Natural killer cell (primary cell): ENCODE measurements around the gene C3. TPM values are rescaled to one million over a fixed set of nuclear protein-coding genes. Genes with fewer than 3 reads are reported as not detected.
"Not testable (repeated sequence)": the region's sequence is repeated elsewhere in the genome, so short reads cannot be mapped to it uniquely, and the experiment has no call there.

Source experiments
- ATAC-seq, 3 donors: fragments of 150-1000 bp in 2 of 3; fragments of 200-7000 bp in 1 of 3; cut with Tn5 transposase; 1 replicate in 1 of 3; 2 replicates in 2 of 3; pipeline ENCODE4 v1.10.0; 2021; ENCODE audit warnings: mild to moderate bottlenecking in 2 of 3, moderate library complexity in 2 of 3
- DNase-seq, 2 donors: peaks; one replicate each; pipeline versions ENCODE4 v3.0.0 to v3.0.0-alpha.2; 2013 to 2021; ENCODE audit warnings: mixed read lengths in 1 of 2
- H3K27ac ChIP-seq: one replicate; pipeline ENCODE4 v1.5.1; 2013; ENCODE audit warnings: mild to moderate bottlenecking, low read length
- H3K27me3 ChIP-seq: one replicate; pipeline ENCODE4 v1.6.1; 2013; ENCODE audit warnings: low read length; ENCODE audit not compliant: control insufficient read depth, insufficient read depth
- H3K36me3 ChIP-seq: one replicate; pipeline ENCODE4 v1.6.1; 2013; ENCODE audit warnings: low read length; ENCODE audit not compliant: control insufficient read depth, insufficient read depth
- H3K4me1 ChIP-seq: one replicate; pipeline ENCODE4 v1.6.1; 2013; ENCODE audit warnings: low read length; ENCODE audit not compliant: control insufficient read depth, insufficient read depth
- H3K4me3 ChIP-seq: one replicate; pipeline ENCODE4 v1.5.1; 2013; ENCODE audit warnings: low read length
- H3K9me3 ChIP-seq: one replicate; pipeline ENCODE4 v1.6.1; 2013; ENCODE audit warnings: low read length; ENCODE audit not compliant: control insufficient read depth, insufficient read depth
- H3K27ac Mint-ChIP-seq, 2 donors: one replicate each; pipeline ENCODE4 v1.8.0; 2022; ENCODE audit warnings: mild to moderate bottlenecking in 2 of 2, mixed read lengths in 2 of 2, moderate library complexity in 1 of 2
- H3K27me3 Mint-ChIP-seq, 2 donors: one replicate each; pipeline ENCODE4 v1.8.0; 2022; ENCODE audit warnings: low read depth in 2 of 2, mixed read lengths in 2 of 2
- H3K36me3 Mint-ChIP-seq: one replicate; pipeline ENCODE4 v1.8.0; 2022; ENCODE audit warnings: mixed read lengths
- H3K4me1 Mint-ChIP-seq, 2 donors: one replicate each; pipeline ENCODE4 v1.8.0; 2022; ENCODE audit warnings: mixed read lengths in 2 of 2
- H3K4me3 Mint-ChIP-seq: one replicate; pipeline ENCODE4 v1.8.0; 2022; ENCODE audit warnings: mild to moderate bottlenecking, moderate library complexity, mixed read lengths
- H3K9me3 Mint-ChIP-seq, 2 donors: one replicate each; pipeline ENCODE4 v1.8.0; 2022; ENCODE audit warnings: mixed read lengths in 2 of 2
- WGBS: methylation state at CpG from one replicate; pipeline ENCODE4 v1.1.7; 2013; ENCODE audit warnings: missing lambda C conversion rate; ENCODE audit not compliant: insufficient coverage; 5-methylcytosine and 5-hydroxymethylcytosine counted together
- intact Hi-C: fragments of 100-400 bp; cut with micrococcal nuclease; formaldehyde crosslinking; loops from one replicate; pipeline ENCODE4 v1.14.2; 2022
- total RNA-seq, 4 donors: library from RNA; stranded (reverse); fragments of 120-200 nt in 1 of 4; gene quantifications; one replicate each; pipeline versions ENCODE4 v1.2.3 to v1.2.4, GENCODE V29; 2013 to 2022
- TF ChIP-seq, protein P1 (sequence below): fragments of 200-600 bp; IDR thresholded peaks from one replicate; pipeline ENCODE4 v1.8.0; 2022; ENCODE audit warnings: antibody characterized with exemption

The C3 gene
- total RNA-seq, 3 donors from 2014 or later (not counting 1 experiment from before 2014, with no cell fraction given) = 0.38 to 5.5 TPM; not detected in 1

DNA sequence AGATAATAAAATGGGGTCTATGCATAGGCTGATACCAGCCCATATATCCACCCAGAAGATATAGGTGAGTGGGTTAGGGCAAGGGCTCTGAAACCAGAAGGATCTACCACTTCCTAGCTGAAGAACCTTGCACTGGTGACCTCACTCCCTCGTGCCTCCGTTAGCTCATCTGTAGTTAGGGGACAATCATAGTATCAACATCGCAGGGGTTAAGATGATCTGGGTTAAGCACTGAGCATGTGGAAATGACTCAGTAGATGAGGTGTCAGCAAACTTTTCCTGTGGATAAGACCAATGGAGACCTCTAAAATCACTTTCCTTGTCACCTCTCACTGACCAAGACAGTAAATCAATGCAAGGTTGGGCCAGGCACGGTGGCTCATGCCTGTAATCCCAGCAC lies 81.0 kb downstream of the C3 start:
- intact Hi-C loops = loop anchor here (1.0 kb wide), 1 partner anchor 15 kb away; no protein-coding TSS in a partner anchor
- no peak for DNase-seq
- Histone ChIP-seq H3K9me3 (no peaks in the 10 kb centered on the region), H3K27ac (no peak overlapping the region), H3K27me3 (no peaks in the 10 kb centered on the region), H3K36me3 (no peaks in the 10 kb centered on the region), H3K4me1 (peaks cover 42% of the 10 kb centered on the region), H3K4me3 (no peak overlapping the region)
- H3K27me3 Mint-ChIP-seq = no peaks in the 10 kb centered on the region
- 28% methylated on average over 4 of the region's 4 CpGs for WGBS
- peak; percentile 42 to 81 (median 57) for ATAC-seq
- peak overlapping the region; percentile 83 to 89 for H3K27ac Mint-ChIP-seq
- TF ChIP-seq, protein P1, sequence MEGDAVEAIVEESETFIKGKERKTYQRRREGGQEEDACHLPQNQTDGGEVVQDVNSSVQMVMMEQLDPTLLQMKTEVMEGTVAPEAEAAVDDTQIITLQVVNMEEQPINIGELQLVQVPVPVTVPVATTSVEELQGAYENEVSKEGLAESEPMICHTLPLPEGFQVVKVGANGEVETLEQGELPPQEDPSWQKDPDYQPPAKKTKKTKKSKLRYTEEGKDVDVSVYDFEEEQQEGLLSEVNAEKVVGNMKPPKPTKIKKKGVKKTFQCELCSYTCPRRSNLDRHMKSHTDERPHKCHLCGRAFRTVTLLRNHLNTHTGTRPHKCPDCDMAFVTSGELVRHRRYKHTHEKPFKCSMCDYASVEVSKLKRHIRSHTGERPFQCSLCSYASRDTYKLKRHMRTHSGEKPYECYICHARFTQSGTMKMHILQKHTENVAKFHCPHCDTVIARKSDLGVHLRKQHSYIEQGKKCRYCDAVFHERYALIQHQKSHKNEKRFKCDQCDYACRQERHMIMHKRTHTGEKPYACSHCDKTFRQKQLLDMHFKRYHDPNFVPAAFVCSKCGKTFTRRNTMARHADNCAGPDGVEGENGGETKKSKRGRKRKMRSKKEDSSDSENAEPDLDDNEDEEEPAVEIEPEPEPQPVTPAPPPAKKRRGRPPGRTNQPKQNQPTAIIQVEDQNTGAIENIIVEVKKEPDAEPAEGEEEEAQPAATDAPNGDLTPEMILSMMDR = no peak
- H3K9me3 Mint-ChIP-seq = no peaks in the 10 kb centered on the region
- H3K4me3 Mint-ChIP-seq = peak overlapping the region; percentile 13
- H3K4me1 Mint-ChIP-seq = peaks cover 19 to 38% of the 10 kb centered on the region in 2 donors
- no peaks in the 10 kb centered on the region for H3K36me3 Mint-ChIP-seq

GRCh38 chr19:6633456-6633813 lies 87.0 kb downstream of the C3 start:
- not testable (repeated sequence) for H3K9me3 Mint-ChIP-seq, H3K9me3 ChIP-seq, H3K36me3 ChIP-seq, H3K27me3 ChIP-seq, ATAC-seq, H3K36me3 Mint-ChIP-seq, H3K4me3 Mint-ChIP-seq, H3K27ac ChIP-seq, DNase-seq, H3K27me3 Mint-ChIP-seq, H3K4me3 ChIP-seq
- peaks cover 16% of the 10 kb centered on the region for H3K4me1 ChIP-seq
- H3K4me1 Mint-ChIP-seq = peaks cover 16 to 20% of the 10 kb centered on the region in 2 donors
- 70% methylated on average over 4 of the region's 4 CpGs for WGBS
- TF ChIP-seq, protein P1 = peak; percentile 20
- intact Hi-C loops = loop anchor here (2.0 kb wide), 1 partner anchor 37 kb away; the partner anchor contains the start of gene TNFSF14
- peak overlapping the region; percentile 8 to 66 for H3K27ac Mint-ChIP-seq

- not testable (repeated sequence) for ATAC-seq, H3K4me3 Mint-ChIP-seq, H3K36me3 Mint-ChIP-seq, H3K36me3 ChIP-seq, H3K9me3 ChIP-seq, H3K27me3 ChIP-seq, H3K27me3 Mint-ChIP-seq, H3K27ac ChIP-seq, H3K9me3 Mint-ChIP-seq, H3K4me3 ChIP-seq
- 53% methylated on average over 25 of the region's 26 CpGs for WGBS
- intact Hi-C loops = loop anchor here (1.0 to 2.0 kb wide), 4 partner anchors 38 to 230 kb away; partner anchors contain the start of gene TNFSF14
- peaks cover 16% of the 10 kb centered on the region for H3K4me1 ChIP-seq
- Mint-ChIP-seq H3K4me1 (peaks cover 11 to 20% of the 10 kb centered on the region in 2 donors), H3K27ac (peak overlapping the region; percentile 8 to 66)
- TF ChIP-seq, protein P1 = peak; percentile 73
- DNase-seq = peak in 1 of 2 donors; percentile 61
Measured at GRCh38 chr19:6632747-6633455, 87.5 kb downstream of the C3 start.
